Measurements from ENCODE around the gene HECTD1.

- TF ChIP-seq, protein P1, sequence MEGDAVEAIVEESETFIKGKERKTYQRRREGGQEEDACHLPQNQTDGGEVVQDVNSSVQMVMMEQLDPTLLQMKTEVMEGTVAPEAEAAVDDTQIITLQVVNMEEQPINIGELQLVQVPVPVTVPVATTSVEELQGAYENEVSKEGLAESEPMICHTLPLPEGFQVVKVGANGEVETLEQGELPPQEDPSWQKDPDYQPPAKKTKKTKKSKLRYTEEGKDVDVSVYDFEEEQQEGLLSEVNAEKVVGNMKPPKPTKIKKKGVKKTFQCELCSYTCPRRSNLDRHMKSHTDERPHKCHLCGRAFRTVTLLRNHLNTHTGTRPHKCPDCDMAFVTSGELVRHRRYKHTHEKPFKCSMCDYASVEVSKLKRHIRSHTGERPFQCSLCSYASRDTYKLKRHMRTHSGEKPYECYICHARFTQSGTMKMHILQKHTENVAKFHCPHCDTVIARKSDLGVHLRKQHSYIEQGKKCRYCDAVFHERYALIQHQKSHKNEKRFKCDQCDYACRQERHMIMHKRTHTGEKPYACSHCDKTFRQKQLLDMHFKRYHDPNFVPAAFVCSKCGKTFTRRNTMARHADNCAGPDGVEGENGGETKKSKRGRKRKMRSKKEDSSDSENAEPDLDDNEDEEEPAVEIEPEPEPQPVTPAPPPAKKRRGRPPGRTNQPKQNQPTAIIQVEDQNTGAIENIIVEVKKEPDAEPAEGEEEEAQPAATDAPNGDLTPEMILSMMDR (IDR thresholded peaks at IDR 0.05), result no peak
- no peak for TF ChIP-seq TAF1 (IDR thresholded peaks at IDR 0.05; ENCODE audit: borderline replicate concordance, low read depth, low read length)
- no peak for TF ChIP-seq TCF12 (IDR thresholded peaks at IDR 0.05)
- no peak for TF ChIP-seq FOXM1 (IDR thresholded peaks at IDR 0.05; ENCODE audit: low read depth)
- no peak for TF ChIP-seq EP300 (IDR thresholded peaks at IDR 0.05; ENCODE audit: borderline replicate concordance in 1 of 2, low read depth in 1 of 2, low read length in 1 of 2)
- TF ChIP-seq, protein P2, sequence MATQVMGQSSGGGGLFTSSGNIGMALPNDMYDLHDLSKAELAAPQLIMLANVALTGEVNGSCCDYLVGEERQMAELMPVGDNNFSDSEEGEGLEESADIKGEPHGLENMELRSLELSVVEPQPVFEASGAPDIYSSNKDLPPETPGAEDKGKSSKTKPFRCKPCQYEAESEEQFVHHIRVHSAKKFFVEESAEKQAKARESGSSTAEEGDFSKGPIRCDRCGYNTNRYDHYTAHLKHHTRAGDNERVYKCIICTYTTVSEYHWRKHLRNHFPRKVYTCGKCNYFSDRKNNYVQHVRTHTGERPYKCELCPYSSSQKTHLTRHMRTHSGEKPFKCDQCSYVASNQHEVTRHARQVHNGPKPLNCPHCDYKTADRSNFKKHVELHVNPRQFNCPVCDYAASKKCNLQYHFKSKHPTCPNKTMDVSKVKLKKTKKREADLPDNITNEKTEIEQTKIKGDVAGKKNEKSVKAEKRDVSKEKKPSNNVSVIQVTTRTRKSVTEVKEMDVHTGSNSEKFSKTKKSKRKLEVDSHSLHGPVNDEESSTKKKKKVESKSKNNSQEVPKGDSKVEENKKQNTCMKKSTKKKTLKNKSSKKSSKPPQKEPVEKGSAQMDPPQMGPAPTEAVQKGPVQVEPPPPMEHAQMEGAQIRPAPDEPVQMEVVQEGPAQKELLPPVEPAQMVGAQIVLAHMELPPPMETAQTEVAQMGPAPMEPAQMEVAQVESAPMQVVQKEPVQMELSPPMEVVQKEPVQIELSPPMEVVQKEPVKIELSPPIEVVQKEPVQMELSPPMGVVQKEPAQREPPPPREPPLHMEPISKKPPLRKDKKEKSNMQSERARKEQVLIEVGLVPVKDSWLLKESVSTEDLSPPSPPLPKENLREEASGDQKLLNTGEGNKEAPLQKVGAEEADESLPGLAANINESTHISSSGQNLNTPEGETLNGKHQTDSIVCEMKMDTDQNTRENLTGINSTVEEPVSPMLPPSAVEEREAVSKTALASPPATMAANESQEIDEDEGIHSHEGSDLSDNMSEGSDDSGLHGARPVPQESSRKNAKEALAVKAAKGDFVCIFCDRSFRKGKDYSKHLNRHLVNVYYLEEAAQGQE (IDR thresholded peaks at IDR 0.05; ENCODE audit: low read depth, low read length), result no peak
- TF ChIP-seq GABPA (IDR thresholded peaks at IDR 0.05; ENCODE audit: low read depth), result no peak
- TF ChIP-seq RAD21 (IDR thresholded peaks at IDR 0.05; ENCODE audit: low read length), result no peak
Observed at GRCh38 chr14:31071151-31071550, 136.4 kb downstream of the HECTD1 start.
